SU-DHL-6 (cell line): ENCODE data around the gene SCAF1.
A peak's percentile ranks its signal among the peaks of the same experiment; 100 is the strongest.

Source experiments
- H2AFZ ChIP-seq: fragments of 200-600 bp; sonication (generic); 2 replicates; pipeline ENCODE4 v1.6.1; 2014; ENCODE audit warnings: low read depth, mild to moderate bottlenecking, moderate library complexity, mixed read lengths, antibody characterized with exemption, low read length; ENCODE audit not compliant: severe bottlenecking
- H3F3A ChIP-seq: fragments of 200-600 bp; shearing (Covaris generic); 2 replicates; pipeline ENCODE4 v1.6.0; 2016; ENCODE audit warnings: antibody characterized with exemption, mild to moderate bottlenecking; ENCODE audit not compliant: insufficient read depth
- H3K27ac ChIP-seq: fragments of 200-600 bp; sonication (generic); 2 replicates; pipeline ENCODE4 v1.5.1; 2016; ENCODE audit warnings: low read depth, mild to moderate bottlenecking, low read length, moderate library complexity, mixed read lengths
- H3K27me3 ChIP-seq: fragments of 200-600 bp; sonication (generic), shearing (Covaris generic); 2 replicates; pipeline ENCODE4 v1.6.0; 2014; ENCODE audit warnings: mild to moderate bottlenecking, low read length
- H3K36me3 ChIP-seq: fragments of 200-600 bp; sonication (generic); 2 replicates; pipeline ENCODE4 v1.6.1; 2014; ENCODE audit warnings: mild to moderate bottlenecking, low read length, mixed read lengths
- H3K4me2 ChIP-seq: fragments of 300-600, 200-600 bp; shearing (Covaris generic), sonication (generic); 2 replicates; pipeline ENCODE4 v1.6.0; 2014; ENCODE audit warnings: low read length, low read depth, mild to moderate bottlenecking; ENCODE audit not compliant: poor library complexity, severe bottlenecking
- H3K4me3 ChIP-seq: fragments of 200-600 bp; sonication (generic); 2 replicates; pipeline ENCODE4 v1.5.1; 2014; ENCODE audit warnings: antibody characterized with exemption, low read length, mild to moderate bottlenecking, mixed read lengths; ENCODE audit not compliant: insufficient read depth, poor library complexity, severe bottlenecking
- H3K79me2 ChIP-seq: fragments of 200-600 bp; sonication (generic); 2 replicates; pipeline ENCODE4 v1.6.1; 2014; ENCODE audit warnings: mild to moderate bottlenecking, low read length, moderate library complexity; ENCODE audit not compliant: insufficient read depth
- H3K9ac ChIP-seq: fragments of 200-600 bp; sonication (generic); 2 replicates; pipeline ENCODE4 v1.7.0; 2014; ENCODE audit warnings: mild to moderate bottlenecking, low read length
- H3K9me2 ChIP-seq: fragments of 200-600 bp; sonication (generic); replicated peaks from 2 replicates; pipeline ENCODE4 v1.6.1; 2014; ENCODE audit warnings: low read length; ENCODE audit not compliant: insufficient read depth
- H3K9me3 ChIP-seq: fragments of 200-600 bp; sonication (generic); 2 replicates; pipeline ENCODE4 v1.6.1; 2014; ENCODE audit warnings: low read length, mixed read lengths; ENCODE audit not compliant: insufficient read depth
- H4K20me1 ChIP-seq: fragments of 200-600 bp; sonication (generic); 2 replicates; pipeline ENCODE4 v1.6.1; 2014; ENCODE audit warnings: low read depth, mild to moderate bottlenecking, antibody characterized with exemption, low read length, moderate library complexity, mixed read lengths
- CTCF ChIP-seq: fragments of 200-600 bp; sonication (generic); IDR thresholded peaks from one replicate; pipeline ENCODE4 v1.5.1; 2017; ENCODE audit warnings: antibody characterized with exemption, mild to moderate bottlenecking, low read length, moderate library complexity; ENCODE audit not compliant: insufficient read depth, poor library complexity, severe bottlenecking
- EZH2phosphoT487 ChIP-seq: fragments of 200-600 bp; sonication (generic), shearing (Covaris generic); conservative IDR thresholded peaks from 2 replicates; pipeline ENCODE4 v1.6.1; 2018; ENCODE audit warnings: mild to moderate bottlenecking, antibody characterized with exemption, low read length, moderate library complexity, mixed read lengths

Gene SCAF1

GRCh38 chr19:49689133-49690078 lies 47.4 kb downstream of the SCAF1 start, which contains the start of gene ADM5:
TSS of gene ADM5 (plus strand) at chr19:49689594. CDS start at chr19:49689838, 244 bp downstream.
- no peak within 1 kb of the TSS for H3K4me2 ChIP-seq
- no peaks in the 10 kb centered on the region for H3K79me2 ChIP-seq
- H3K9ac ChIP-seq: no peak within 1 kb of the TSS
- no peaks in the 10 kb centered on the region for H3K9me2 ChIP-seq
- H3K36me3 ChIP-seq: peaks cover 3% of the 10 kb centered on the region; the same call in 1 of the 2 replicates
- H3K9me3 ChIP-seq: no peaks in the 10 kb centered on the region
- H3F3A ChIP-seq: peaks cover 17% of the 10 kb centered on the region; the same call in 1 of the 2 replicates
- H3K4me3 ChIP-seq: no peak within 1 kb of the TSS
- H3K27me3 ChIP-seq: no peaks in the 10 kb centered on the region
- H3K27ac ChIP-seq: no peak within 1 kb of the TSS
- H4K20me1 ChIP-seq: no peaks in the 10 kb centered on the region; the same call in 1 of the 2 replicates
- no peak within 1 kb of the TSS for H2AFZ ChIP-seq
- TF ChIP-seq CTCF (peak; percentile 44), EZH2phosphoT487 (no peak)

GRCh38 chr19:49690079-49690655 lies 48.2 kb downstream of the SCAF1 start:
- Histone ChIP-seq H3K36me3 (peaks cover 3% of the 10 kb centered on the region; the same call in 1 of the 2 replicates), H3K79me2 (no peaks in the 10 kb centered on the region), H3K9ac (no peak overlapping the region), H3F3A (peaks cover 17% of the 10 kb centered on the region; the same call in 1 of the 2 replicates), H3K4me2 (no peak overlapping the region), H4K20me1 (no peaks in the 10 kb centered on the region; the same call in 1 of the 2 replicates), H3K4me3 (no peak overlapping the region), H3K9me2 (no peaks in the 10 kb centered on the region), H3K9me3 (no peaks in the 10 kb centered on the region), H2AFZ (no peak overlapping the region), H3K27me3 (no peaks in the 10 kb centered on the region), H3K27ac (no peak overlapping the region)
- TF ChIP-seq EZH2phosphoT487: no peak
- TF ChIP-seq CTCF: no peak

GRCh38 chr19:49690656-49691242 lies 48.7 kb downstream of the SCAF1 start, which contains the start of gene CPT1C:
TSS of gene CPT1C (plus strand) at chr19:49691116. CDS start at chr19:49692253, 1,137 bp downstream.
- no peaks in the 10 kb centered on the region for H3K79me2 ChIP-seq
- no peaks in the 10 kb centered on the region for H3K9me3 ChIP-seq
- H3K27ac ChIP-seq: no peak within 1 kb of the TSS
- H3F3A ChIP-seq: peaks cover 17% of the 10 kb centered on the region; the same call in 1 of the 2 replicates
- TF ChIP-seq EZH2phosphoT487: no peak
- no peak for TF ChIP-seq CTCF
- H3K27me3 ChIP-seq: no peaks in the 10 kb centered on the region
- H3K9ac ChIP-seq: no peak within 1 kb of the TSS
- H3K36me3 ChIP-seq: no peaks in the 10 kb centered on the region
- H2AFZ ChIP-seq: no peak within 1 kb of the TSS
- peak within 1 kb of the TSS; percentile 10 for H3K4me2 ChIP-seq
- no peak within 1 kb of the TSS for H3K4me3 ChIP-seq
- no peaks in the 10 kb centered on the region for H3K9me2 ChIP-seq
- no peaks in the 10 kb centered on the region; the same call in 1 of the 2 replicates for H4K20me1 ChIP-seq
